Smooth muscle cell (in vitro differentiated cells): ENCODE data around the gene CHST8. TPM values are rescaled to one million over a fixed set of nuclear protein-coding genes. Genes with fewer than 3 reads are reported as not detected.

Source experiments
- DNase-seq: peaks from one replicate; lab custom pipeline; 2025; ENCODE audit not compliant: unreplicated experiment; lab: John Stamatoyannopoulos, UW
- H2AFZ ChIP-seq: fragments of 200-600 bp; sonication (generic); 2 replicates; pipeline ENCODE4 v1.6.0; 2016; ENCODE audit warnings: antibody characterized with exemption, low read depth, mild to moderate bottlenecking
- H3F3A ChIP-seq: fragments of 200-600 bp; sonication (generic); 2 replicates; pipeline ENCODE4 v1.6.0; 2017; ENCODE audit warnings: antibody characterized with exemption, low read depth
- H3K27ac ChIP-seq: fragments of 200-600 bp; sonication (generic); 2 replicates; pipeline ENCODE4 v1.5.1; 2016; ENCODE audit warnings: low read depth, mild to moderate bottlenecking
- H3K27me3 ChIP-seq: fragments of 200-600 bp; sonication (generic); 2 replicates; pipeline ENCODE4 v1.6.1; 2016; ENCODE audit warnings: low read depth, mild to moderate bottlenecking
- H3K36me3 ChIP-seq: fragments of 200-600 bp; sonication (generic); 2 replicates; pipeline ENCODE4 v1.5.1; 2016; ENCODE audit warnings: low read depth
- H3K4me1 ChIP-seq: fragments of 200-600 bp; sonication (generic); 2 replicates; pipeline ENCODE4 v1.5.1; 2016; ENCODE audit warnings: low read depth
- H3K4me2 ChIP-seq: fragments of 200-600 bp; sonication (generic); 2 replicates; pipeline ENCODE4 v1.6.0; 2016; ENCODE audit warnings: mild to moderate bottlenecking
- H3K4me3 ChIP-seq: fragments of 200-600 bp; sonication (generic); 2 replicates; pipeline ENCODE4 v1.5.1; 2016; ENCODE audit warnings: mild to moderate bottlenecking
- H3K79me2 ChIP-seq: fragments of 200-600 bp; sonication (generic); 2 replicates; pipeline ENCODE4 v1.6.0; 2016; ENCODE audit warnings: low read depth, mild to moderate bottlenecking
- H3K9ac ChIP-seq: fragments of 200-600 bp; sonication (generic); 2 replicates; pipeline ENCODE4 v1.6.0; 2016; ENCODE audit warnings: low read depth
- H3K9me3 ChIP-seq: fragments of 200-600 bp; sonication (generic); replicated peaks from 2 replicates; pipeline ENCODE4 v1.5.1; 2016; ENCODE audit warnings: low read depth
- H4K20me1 ChIP-seq: fragments of 200-600 bp; sonication (generic); 2 replicates; pipeline ENCODE4 v1.6.0; 2016; ENCODE audit warnings: low read depth
- CTCF ChIP-seq: fragments of 200-600 bp; sonication (generic); IDR thresholded peaks from 2 replicates; pipeline ENCODE4 v1.5.1; 2017; ENCODE audit warnings: borderline replicate concordance, mild to moderate bottlenecking, antibody characterized with exemption; ENCODE audit not compliant: insufficient read depth, poor library complexity, severe bottlenecking
- WGBS: methylation state at CpG from one replicate; pipeline ENCODE4 v1.1.7; 2016; ENCODE audit warnings: low lambda C conversion rate; 5-methylcytosine and 5-hydroxymethylcytosine counted together
- polyA plus RNA-seq: library from polyadenylated mRNA; unstranded; fragments of >200 nt; fragmentation: Nextera tagmentation; extraction: Ambion mirVana; gene quantifications from 2 replicates; pipeline ENCODE4 v1.2.1, GENCODE V29; 2016
- total RNA-seq: library from RNA; depleted of rRNA; stranded (reverse); fragments of >200 nt; gene quantifications from 2 replicates; pipeline ENCODE4 v1.2.3, GENCODE V29; 2014

Gene CHST8
- total and polyA plus RNA-seq, 2 experiments from 2014 or later = not detected

- Histone ChIP-seq H3K4me1 (no peaks in the 10 kb centered on the region), H3K4me2 (no peak overlapping the region), H3K36me3 (no peaks in the 10 kb centered on the region), H3K27me3 (peaks cover 14% of the 10 kb centered on the region), H3K4me3 (no peak overlapping the region), H4K20me1 (no peaks in the 10 kb centered on the region), H3K27ac (no peak overlapping the region), H2AFZ (no peak overlapping the region), H3F3A (no peaks in the 10 kb centered on the region), H3K79me2 (no peaks in the 10 kb centered on the region), H3K9me3 (no peaks in the 10 kb centered on the region), H3K9ac (no peak overlapping the region)
- no peak for DNase-seq
- TF ChIP-seq CTCF = no peak
- 88% methylated on average over 12 of the region's 12 CpGs for WGBS
Measured at GRCh38 chr19:33688171-33688992, 66.6 kb downstream of the CHST8 start.

GRCh38 chr19:33689138-33689746 is 67.5 kb downstream of the CHST8 start:
- H3K4me2 ChIP-seq = no peak overlapping the region
- no peak for TF ChIP-seq CTCF
- H3F3A ChIP-seq = no peaks in the 10 kb centered on the region
- DNase-seq = no peak
- H2AFZ ChIP-seq = no peak overlapping the region
- no peak overlapping the region for H3K9ac ChIP-seq
- H3K4me3 ChIP-seq = no peak overlapping the region
- peaks cover 14% of the 10 kb centered on the region for H3K27me3 ChIP-seq
- H3K27ac ChIP-seq = no peak overlapping the region
- H4K20me1 ChIP-seq = no peaks in the 10 kb centered on the region
- no peaks in the 10 kb centered on the region for H3K9me3 ChIP-seq
- H3K36me3 ChIP-seq = no peaks in the 10 kb centered on the region
- no peaks in the 10 kb centered on the region for H3K79me2 ChIP-seq
- WGBS = 92% methylated on average over 18 of the region's 18 CpGs
- H3K4me1 ChIP-seq = no peaks in the 10 kb centered on the region

- Histone ChIP-seq H3K9ac (no peak overlapping the region), H3K9me3 (no peaks in the 10 kb centered on the region), H3K36me3 (no peaks in the 10 kb centered on the region), H3K4me3 (no peak overlapping the region), H4K20me1 (no peaks in the 10 kb centered on the region), H3K4me2 (no peak overlapping the region), H2AFZ (no peak overlapping the region), H3K79me2 (no peaks in the 10 kb centered on the region), H3K4me1 (no peaks in the 10 kb centered on the region), H3F3A (no peaks in the 10 kb centered on the region), H3K27ac (no peak overlapping the region), H3K27me3 (peaks cover 7% of the 10 kb centered on the region)
- DNase-seq = no peak
- no peak for TF ChIP-seq CTCF
- 80% methylated on average over 5 of the region's 5 CpGs for WGBS
Measured at GRCh38 chr19:33689868-33690267, 68.1 kb downstream of the CHST8 start.
